Retinal pigment epithelial cell (primary cell): ENCODE measurements around the gene POLG.

Experiments used
- DNase-seq: peaks from one replicate; pipeline ENCODE4 v3.0.0-alpha.2; 2010; ENCODE audit warnings: low read depth
- H3K4me3 ChIP-seq: 2 replicates; pipeline ENCODE4 v1.5.1; 2011; ENCODE audit warnings: mild to moderate bottlenecking, low read length, control low read depth, moderate library complexity
- CTCF ChIP-seq: conservative IDR thresholded peaks from 2 replicates; pipeline ENCODE4 v1.5.1; 2011; ENCODE audit warnings: low read depth, low read length, control low read depth, inconsistent platforms

The POLG gene

GRCh38 chr15:89322822-89323221 lies 11.8 kb downstream of the POLG start:
- no peak for TF ChIP-seq CTCF
- DNase-seq: no peak

GRCh38 chr15:89321521-89322410 lies 12.9 kb downstream of the POLG start:
- TF ChIP-seq CTCF: peak; percentile 20
- H3K4me3 ChIP-seq: no peak overlapping the region
- DNase-seq: no peak

More at GRCh38 chr15:89322822-89323221, 11.8 kb downstream of the POLG start:
- H3K4me3 ChIP-seq: no peak overlapping the region

GRCh38 chr15:89320200-89320599 lies 14.4 kb downstream of the POLG start:
- H3K4me3 ChIP-seq: no peak overlapping the region
- TF ChIP-seq CTCF: no peak
- no peak for DNase-seq

- DNase-seq: no peak
- no peak for TF ChIP-seq CTCF
- H3K4me3 ChIP-seq: no peak overlapping the region
Measured at GRCh38 chr15:89319678-89320077, 14.9 kb downstream of the POLG start.

GRCh38 chr15:89317186-89317720 lies 17.4 kb downstream of the POLG start:
- TF ChIP-seq CTCF: no peak
- H3K4me3 ChIP-seq: no peak overlapping the region
- DNase-seq: no peak

GRCh38 chr15:89316504-89316903 lies 18.1 kb downstream of the POLG start:
- DNase-seq: no peak
- H3K4me3 ChIP-seq: no peak overlapping the region
- TF ChIP-seq CTCF: no peak
